Measurements from ENCODE around the gene WSB1.
A peak's percentile ranks its signal among the peaks of the same experiment; 100 is the strongest.

Gene WSB1

DNA sequence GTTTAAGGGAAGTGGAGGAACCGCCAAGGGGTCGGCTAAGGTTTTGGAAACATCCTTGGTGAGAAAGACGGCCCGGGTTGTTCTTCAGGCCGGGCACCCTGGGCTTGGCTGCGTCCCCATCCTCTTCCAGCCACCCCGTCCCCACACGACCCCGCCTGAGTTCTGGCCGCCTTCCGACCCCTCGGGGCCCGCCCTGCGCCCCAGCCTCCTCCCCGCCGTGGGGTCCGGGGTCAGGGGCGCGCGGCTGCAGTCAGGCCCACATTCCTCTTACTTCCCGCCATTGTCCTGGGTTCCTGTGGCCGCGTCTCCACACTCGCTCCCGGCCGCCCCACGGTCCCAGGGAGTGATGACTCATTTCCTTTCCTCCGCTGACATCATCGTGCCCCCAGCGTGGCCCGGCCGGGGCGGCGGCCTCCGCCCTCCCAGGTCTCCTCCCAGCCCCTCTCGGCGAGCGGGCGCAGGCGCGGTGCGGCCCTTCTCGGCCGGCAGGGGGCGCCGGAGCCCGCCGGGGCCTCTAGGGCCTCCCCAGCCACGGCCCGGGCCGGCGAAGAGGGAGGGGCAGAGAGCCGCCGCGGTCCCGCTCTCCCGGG is 59.6 kb downstream of the WSB1 start:
- no peaks in the 10 kb centered on the region; the same call in 1 of the 2 replicates for H3K36me3 ChIP-seq (ENCODE audit: control insufficient read depth, insufficient read depth, low read length)
- H3K27me3 ChIP-seq (replicated peaks; ENCODE audit: control insufficient read depth, insufficient read depth, low read length), result no peaks in the 10 kb centered on the region
- peak overlapping the region; percentile 88 for H3K4me3 ChIP-seq (replicated peaks; ENCODE audit: low read depth, low read length)
- DNase-seq (ENCODE audit: extremely low read depth, insufficient read length), result peak; percentile 92
- TF ChIP-seq, protein P1, sequence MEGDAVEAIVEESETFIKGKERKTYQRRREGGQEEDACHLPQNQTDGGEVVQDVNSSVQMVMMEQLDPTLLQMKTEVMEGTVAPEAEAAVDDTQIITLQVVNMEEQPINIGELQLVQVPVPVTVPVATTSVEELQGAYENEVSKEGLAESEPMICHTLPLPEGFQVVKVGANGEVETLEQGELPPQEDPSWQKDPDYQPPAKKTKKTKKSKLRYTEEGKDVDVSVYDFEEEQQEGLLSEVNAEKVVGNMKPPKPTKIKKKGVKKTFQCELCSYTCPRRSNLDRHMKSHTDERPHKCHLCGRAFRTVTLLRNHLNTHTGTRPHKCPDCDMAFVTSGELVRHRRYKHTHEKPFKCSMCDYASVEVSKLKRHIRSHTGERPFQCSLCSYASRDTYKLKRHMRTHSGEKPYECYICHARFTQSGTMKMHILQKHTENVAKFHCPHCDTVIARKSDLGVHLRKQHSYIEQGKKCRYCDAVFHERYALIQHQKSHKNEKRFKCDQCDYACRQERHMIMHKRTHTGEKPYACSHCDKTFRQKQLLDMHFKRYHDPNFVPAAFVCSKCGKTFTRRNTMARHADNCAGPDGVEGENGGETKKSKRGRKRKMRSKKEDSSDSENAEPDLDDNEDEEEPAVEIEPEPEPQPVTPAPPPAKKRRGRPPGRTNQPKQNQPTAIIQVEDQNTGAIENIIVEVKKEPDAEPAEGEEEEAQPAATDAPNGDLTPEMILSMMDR (IDR thresholded peaks at IDR 0.05; ENCODE audit: insufficient read depth, low read length, poor library complexity, severe bottlenecking), result peak; percentile 26

DNA sequence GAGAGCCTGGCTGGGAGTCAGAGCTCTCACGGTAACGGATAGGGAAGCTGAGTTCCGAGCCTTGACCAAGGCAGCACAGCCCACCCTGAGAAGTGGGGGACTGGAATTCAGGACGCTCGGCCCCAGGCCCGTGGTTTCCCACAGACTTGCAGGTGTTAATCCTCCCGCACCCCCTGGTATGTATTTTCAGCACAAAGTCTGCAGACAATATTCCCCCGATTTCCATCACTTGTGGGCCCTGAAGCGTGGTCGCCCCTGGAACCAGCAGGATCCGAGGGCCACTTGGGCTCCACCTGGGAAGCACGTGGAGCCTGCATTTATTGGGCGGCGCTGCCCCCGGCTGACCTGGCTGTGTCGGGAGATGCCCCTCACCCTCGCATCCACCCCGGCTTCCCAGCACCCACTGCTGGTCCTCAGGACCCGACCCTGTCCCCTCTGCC is 60.2 kb downstream of the WSB1 start:
- H3K27me3 ChIP-seq (replicated peaks; ENCODE audit: control insufficient read depth, insufficient read depth, low read length), result no peaks in the 10 kb centered on the region
- TF ChIP-seq, protein P1 (IDR thresholded peaks at IDR 0.05; ENCODE audit: insufficient read depth, low read length, poor library complexity, severe bottlenecking), result no peak
- H3K4me3 ChIP-seq (replicated peaks; ENCODE audit: low read depth, low read length), result peak overlapping the region; percentile 88
- H3K36me3 ChIP-seq (ENCODE audit: control insufficient read depth, insufficient read depth, low read length), result no peaks in the 10 kb centered on the region; the same call in 1 of the 2 replicates
- no peak for DNase-seq (ENCODE audit: extremely low read depth, insufficient read length)

DNA sequence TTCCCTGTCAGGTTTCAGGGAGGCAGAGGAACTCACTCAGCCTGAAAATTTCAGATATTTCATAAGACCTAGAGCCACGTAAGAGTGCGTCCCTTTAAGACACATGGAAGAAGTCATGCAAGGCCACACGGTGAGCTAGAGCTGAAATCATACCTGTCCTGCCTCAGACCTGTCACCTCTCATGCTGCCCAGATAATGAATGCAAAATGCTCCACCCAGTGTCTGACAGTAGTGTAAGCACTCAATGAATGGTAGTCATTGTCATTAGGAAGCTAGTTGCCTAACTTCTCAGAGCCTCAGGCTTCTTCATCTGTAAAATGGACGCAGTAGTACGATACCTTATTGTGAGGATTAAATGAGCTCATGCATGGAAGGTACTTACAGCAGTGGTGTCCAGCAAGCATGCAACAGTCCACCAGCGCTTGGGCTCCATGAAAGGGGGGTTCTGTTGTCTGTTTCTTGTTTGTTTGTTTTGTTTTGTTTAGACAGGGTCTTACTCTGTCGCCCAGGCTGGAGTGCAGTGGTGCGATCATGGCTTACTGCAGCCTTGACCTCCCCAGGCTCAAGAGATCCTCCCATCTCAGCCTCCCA is 60.7 kb downstream of the WSB1 start:
- Histone ChIP-seq H3K27me3 (replicated peaks; ENCODE audit: control insufficient read depth, insufficient read depth, low read length) (no peaks in the 10 kb centered on the region), H3K36me3 (ENCODE audit: control insufficient read depth, insufficient read depth, low read length) (no peaks in the 10 kb centered on the region; the same call in 1 of the 2 replicates), H3K4me3 (replicated peaks; ENCODE audit: low read depth, low read length) (no peak overlapping the region; the same call in 1 of the 2 replicates)
- TF ChIP-seq, protein P1 (IDR thresholded peaks at IDR 0.05; ENCODE audit: insufficient read depth, low read length, poor library complexity, severe bottlenecking), result peak; percentile 11
- DNase-seq (ENCODE audit: extremely low read depth, insufficient read length), result no peak

DNA sequence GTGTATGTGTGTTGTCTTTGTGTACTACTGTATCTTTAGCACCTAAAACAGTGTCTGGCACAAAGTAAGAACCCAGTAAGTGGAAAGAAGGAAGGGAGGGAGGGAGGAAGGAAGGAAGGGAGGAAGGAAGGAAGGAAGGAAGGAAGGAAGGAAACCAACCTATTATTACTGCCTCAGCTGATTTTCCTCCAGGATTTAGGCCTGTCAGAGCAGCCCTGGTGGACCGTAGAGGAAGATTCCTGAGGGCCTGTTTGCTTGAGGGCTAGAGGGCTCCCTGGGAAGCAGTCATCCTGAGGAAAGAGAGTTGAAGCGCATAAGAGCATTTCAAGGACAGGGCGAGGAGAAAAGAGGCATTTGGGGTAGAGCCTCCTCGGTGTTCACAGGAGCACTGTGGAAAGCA is 61.5 kb downstream of the WSB1 start:
- TF ChIP-seq, protein P1 (IDR thresholded peaks at IDR 0.05; ENCODE audit: insufficient read depth, low read length, poor library complexity, severe bottlenecking), result no peak
- DNase-seq (ENCODE audit: extremely low read depth, insufficient read length), result no peak

DNA sequence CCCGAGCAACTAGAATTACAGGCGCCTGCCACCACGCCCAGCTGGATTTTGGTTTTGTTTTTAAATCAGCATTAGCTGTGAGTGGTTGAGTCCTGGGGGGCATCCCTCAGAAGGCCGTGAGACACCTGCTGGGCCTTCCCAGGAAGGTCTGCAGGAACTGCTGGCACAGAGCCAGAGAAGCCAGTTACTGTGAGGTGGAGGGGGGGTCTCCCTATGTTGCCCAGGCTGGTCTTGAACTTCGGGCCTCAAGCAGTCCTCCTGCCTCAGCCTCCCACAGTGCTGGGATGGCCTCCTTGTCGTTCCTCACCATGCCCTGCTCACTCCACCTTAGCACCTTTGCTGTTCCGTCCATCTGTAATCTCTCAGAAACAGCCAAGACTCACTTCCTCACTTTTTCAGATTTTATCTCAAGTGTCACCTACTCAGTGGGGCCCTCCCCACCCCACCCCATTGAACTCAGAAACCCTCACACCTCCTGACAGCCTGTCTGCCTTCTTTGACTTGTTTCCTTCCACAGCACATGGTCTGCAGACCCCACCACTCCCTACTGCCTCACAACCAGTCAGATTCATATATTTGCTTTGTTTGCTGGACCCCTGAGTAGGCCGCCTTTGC is 62.3 kb downstream of the WSB1 start:
- Histone ChIP-seq H3K27me3 (replicated peaks; ENCODE audit: control insufficient read depth, insufficient read depth, low read length) (no peaks in the 10 kb centered on the region), H3K36me3 (ENCODE audit: control insufficient read depth, insufficient read depth, low read length) (no peaks in the 10 kb centered on the region; the same call in 1 of the 2 replicates), H3K4me3 (replicated peaks; ENCODE audit: low read depth, low read length) (no peak overlapping the region)
- TF ChIP-seq, protein P1 (IDR thresholded peaks at IDR 0.05; ENCODE audit: insufficient read depth, low read length, poor library complexity, severe bottlenecking), result no peak
- no peak for DNase-seq (ENCODE audit: extremely low read depth, insufficient read length)

More for the DNA sequence above, 61.5 kb downstream of the WSB1 start:
- no peaks in the 10 kb centered on the region; the same call in 1 of the 2 replicates for H3K36me3 ChIP-seq (ENCODE audit: control insufficient read depth, insufficient read depth, low read length)
- no peaks in the 10 kb centered on the region for H3K27me3 ChIP-seq (replicated peaks; ENCODE audit: control insufficient read depth, insufficient read depth, low read length)
- no peak overlapping the region for H3K4me3 ChIP-seq (replicated peaks; ENCODE audit: low read depth, low read length)

Measured in GM06990 (cell line).